PC-3 (cell line): Measurements from ENCODE around the gene HOXD3. TPM values are rescaled to one million over a fixed set of nuclear protein-coding genes. Genes with fewer than 3 reads are reported as not detected.

ENCODE experiments used
- ATAC-seq: fragments of 200-7000 bp; cut with Tn5 transposase; 2 replicates; pipeline ENCODE4 v1.9.1; 2020; ENCODE audit warnings: mild to moderate bottlenecking, moderate library complexity
- BruUV-seq: library from RNA; stranded (reverse); fragments of 400-500 nt; replicated peaks from 2 replicates; lab custom pipeline; 2021; lab: Mats Ljungman, UMichigan
- CTCF ChIA-PET: fragments of 300-600 bp; sonication (Branson Sonifier 250); formaldehyde crosslinking; loops from one replicate; lab custom pipeline; 2022; ENCODE audit warnings: antibody characterized with exemption; lab: Charles Lee
- POLR2A ChIA-PET: fragments of 300-600 bp; sonication (Branson Sonifier 250); formaldehyde crosslinking; loops from one replicate; lab custom pipeline; 2022; ENCODE audit warnings: antibody characterized with exemption; ENCODE audit not compliant: unreplicated experiment; lab: Charles Lee
- DNase-seq: peaks from one replicate; pipeline ENCODE4 v3.0.0-alpha.2; 2015
- H2AFZ ChIP-seq: fragments of 300-600 bp; sonication (generic); 2 replicates; pipeline ENCODE4 v1.6.0; 2016; ENCODE audit warnings: antibody characterized with exemption, low read length
- H3F3A ChIP-seq: fragments of 300-600 bp; sonication (generic); one replicate; pipeline ENCODE4 v1.6.0; 2017; ENCODE audit warnings: antibody characterized with exemption, low read length, control low read depth, mild to moderate bottlenecking; ENCODE audit not compliant: unreplicated experiment
- H3K27ac ChIP-seq: fragments of 300-600 bp; sonication (generic); 2 replicates; pipeline ENCODE4 v1.5.1; 2016; ENCODE audit warnings: mild to moderate bottlenecking, low read length
- H3K27me3 ChIP-seq: fragments of 300-600 bp; sonication (generic); 2 replicates; pipeline ENCODE4 v1.6.1; 2016; ENCODE audit warnings: low read length, mixed read lengths
- H3K36me3 ChIP-seq: fragments of 300-600 bp; sonication (generic); 2 replicates; pipeline ENCODE4 v1.6.1; 2016; ENCODE audit warnings: low read depth, mixed run types, low read length, mixed read lengths
- H3K4me1 ChIP-seq: fragments of 300-600 bp; sonication (generic); 2 replicates; pipeline ENCODE4 v1.5.1; 2016; ENCODE audit warnings: low read length; ENCODE audit not compliant: insufficient read depth
- H3K4me2 ChIP-seq: fragments of 300-600 bp; sonication (generic); 2 replicates; pipeline ENCODE4 v1.6.0; 2016; ENCODE audit warnings: low read length
- H3K4me3 ChIP-seq: fragments of 300-600 bp; sonication (generic); 2 replicates; pipeline ENCODE4 v1.5.1; 2016; ENCODE audit warnings: mild to moderate bottlenecking, low read length, mixed read lengths
- H3K79me2 ChIP-seq: fragments of 300-600 bp; sonication (generic); 2 replicates; pipeline ENCODE4 v1.6.1; 2017; ENCODE audit warnings: low read length, mixed read lengths
- H3K9ac ChIP-seq: fragments of 300-600 bp; sonication (generic); 2 replicates; pipeline ENCODE4 v1.6.0; 2016; ENCODE audit warnings: mild to moderate bottlenecking, low read length
- H3K9me2 ChIP-seq: fragments of 300-600 bp; sonication (generic); replicated peaks from 2 replicates; pipeline ENCODE4 v1.6.1; 2016; ENCODE audit warnings: mixed run types, low read length, mixed read lengths
- H3K9me3 ChIP-seq: fragments of 300-600 bp; sonication (generic); 2 replicates; pipeline ENCODE4 v1.6.1; 2016; ENCODE audit warnings: low read length, mixed read lengths
- H4K20me1 ChIP-seq: fragments of 300-600 bp; sonication (generic); 2 replicates; pipeline ENCODE4 v1.6.1; 2016; ENCODE audit warnings: low read length, mixed read lengths
- EZH2 ChIP-seq: fragments of 300-600 bp; sonication (generic); IDR thresholded peaks from one replicate; pipeline ENCODE4 v1.6.1; 2017; ENCODE audit warnings: antibody characterized with exemption, mild to moderate bottlenecking, low read length; ENCODE audit not compliant: unreplicated experiment
- EZH2phosphoT487 ChIP-seq: fragments of 300-600 bp; sonication (generic); IDR thresholded peaks from 2 replicates; pipeline ENCODE4 v1.6.1; 2018; ENCODE audit warnings: mild to moderate bottlenecking, antibody characterized with exemption, low read length, borderline replicate concordance
- intact Hi-C: fragments of 100-400 bp; cut with micrococcal nuclease; formaldehyde crosslinking; loops from 2 replicates; pipeline ENCODE4 v1.9.0; 2023
- total RNA-seq: library from RNA; depleted of rRNA; stranded (reverse); fragments of >200 nt; gene quantifications from 2 replicates; pipeline ENCODE4 v1.2.3, GENCODE V29; 2014
- TF ChIP-seq, protein P1 (sequence below): fragments of 300-600 bp; sonication (generic); conservative IDR thresholded peaks from 2 replicates; pipeline ENCODE4 v1.5.1; 2017; ENCODE audit warnings: antibody characterized with exemption, low read depth, mild to moderate bottlenecking, low read length

HOXD3 gene
- total RNA-seq, 1 experiment from 2014 or later = 4.4 TPM

- Histone ChIP-seq H3K4me1 (no peaks in the 10 kb centered on the region), H3K27ac (no peak within 1 kb of the TSS), H3K9ac (no peak within 1 kb of the TSS), H3K27me3 (no peaks in the 10 kb centered on the region), H3K9me2 (no peaks in the 10 kb centered on the region), H3K9me3 (no peaks in the 10 kb centered on the region), H4K20me1 (no peaks in the 10 kb centered on the region), H3K36me3 (no peaks in the 10 kb centered on the region), H2AFZ (no peak within 1 kb of the TSS), H3F3A (no peaks in the 10 kb centered on the region), H3K4me3 (no peak within 1 kb of the TSS), H3K79me2 (no peaks in the 10 kb centered on the region), H3K4me2 (no peak within 1 kb of the TSS)
- BruUV-seq = no TSS peak
- intact Hi-C loops = no loop called here
- DNase-seq (no peak), ATAC-seq (no peak)
- CTCF ChIA-PET = no interaction called here
- POLR2A ChIA-PET = no interaction called here
- no peak for TF ChIP-seq EZH2
- no peak for TF ChIP-seq EZH2phosphoT487
- TF ChIP-seq, protein P1, sequence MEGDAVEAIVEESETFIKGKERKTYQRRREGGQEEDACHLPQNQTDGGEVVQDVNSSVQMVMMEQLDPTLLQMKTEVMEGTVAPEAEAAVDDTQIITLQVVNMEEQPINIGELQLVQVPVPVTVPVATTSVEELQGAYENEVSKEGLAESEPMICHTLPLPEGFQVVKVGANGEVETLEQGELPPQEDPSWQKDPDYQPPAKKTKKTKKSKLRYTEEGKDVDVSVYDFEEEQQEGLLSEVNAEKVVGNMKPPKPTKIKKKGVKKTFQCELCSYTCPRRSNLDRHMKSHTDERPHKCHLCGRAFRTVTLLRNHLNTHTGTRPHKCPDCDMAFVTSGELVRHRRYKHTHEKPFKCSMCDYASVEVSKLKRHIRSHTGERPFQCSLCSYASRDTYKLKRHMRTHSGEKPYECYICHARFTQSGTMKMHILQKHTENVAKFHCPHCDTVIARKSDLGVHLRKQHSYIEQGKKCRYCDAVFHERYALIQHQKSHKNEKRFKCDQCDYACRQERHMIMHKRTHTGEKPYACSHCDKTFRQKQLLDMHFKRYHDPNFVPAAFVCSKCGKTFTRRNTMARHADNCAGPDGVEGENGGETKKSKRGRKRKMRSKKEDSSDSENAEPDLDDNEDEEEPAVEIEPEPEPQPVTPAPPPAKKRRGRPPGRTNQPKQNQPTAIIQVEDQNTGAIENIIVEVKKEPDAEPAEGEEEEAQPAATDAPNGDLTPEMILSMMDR = no peak
Observed at GRCh38 chr2:176151442-176152287, 5.4 kb upstream of the HOXD3 start, which contains the start of gene HOXD4. Gene HOXD4, plus strand, starts transcription at chr2:176151550. Its CDS starts 84 bp downstream, at chr2:176151634.

DNA sequence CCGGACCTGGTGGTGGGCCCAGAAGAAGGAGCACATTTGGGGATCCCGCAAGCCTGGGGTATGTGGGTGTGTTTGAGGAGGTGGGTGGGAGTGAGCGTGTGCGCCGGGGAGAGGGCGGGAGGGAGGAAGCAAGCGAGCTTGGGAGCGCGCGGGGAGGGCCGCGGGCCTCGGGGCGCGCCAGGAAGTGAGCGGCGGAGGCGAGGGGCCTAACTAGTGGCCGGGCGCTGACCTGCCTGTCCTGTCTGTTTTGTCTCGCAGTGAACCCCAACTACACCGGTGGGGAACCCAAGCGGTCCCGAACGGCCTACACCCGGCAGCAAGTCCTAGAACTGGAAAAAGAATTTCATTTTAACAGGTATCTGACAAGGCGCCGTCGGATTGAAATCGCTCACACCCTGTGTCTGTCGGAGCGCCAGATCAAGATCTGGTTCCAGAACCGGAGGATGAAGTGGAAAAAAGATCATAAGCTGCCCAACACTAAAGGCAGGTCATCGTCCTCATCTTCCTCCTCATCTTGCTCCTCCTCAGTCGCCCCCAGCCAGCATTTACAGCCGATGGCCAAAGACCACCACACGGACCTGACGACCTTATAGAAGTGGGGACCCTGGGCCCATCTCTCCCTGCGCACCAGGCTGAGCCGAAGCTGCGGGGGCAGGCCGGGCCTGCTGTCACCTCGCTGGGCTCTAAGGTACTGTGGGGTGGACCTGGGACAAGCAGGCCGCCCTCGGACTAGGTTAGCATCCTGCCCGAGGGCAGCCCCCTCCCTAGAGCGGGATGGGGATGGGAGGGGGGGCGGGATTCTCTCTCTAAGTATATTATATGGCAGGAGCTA is 4.5 kb upstream of the HOXD3 start:
- POLR2A ChIA-PET = no interaction called here
- H3K9me3 ChIP-seq = no peaks in the 10 kb centered on the region

More for the DNA sequence above, 4.5 kb upstream of the HOXD3 start:
- Histone ChIP-seq H3K9ac (no peak overlapping the region), H3K9me2 (no peaks in the 10 kb centered on the region), H3K79me2 (no peaks in the 10 kb centered on the region), H3K36me3 (no peaks in the 10 kb centered on the region), H3K27ac (no peak overlapping the region), H3K27me3 (no peaks in the 10 kb centered on the region), H4K20me1 (no peaks in the 10 kb centered on the region), H3F3A (no peaks in the 10 kb centered on the region), H3K4me2 (no peak overlapping the region), H2AFZ (no peak overlapping the region), H3K4me3 (no peak overlapping the region), H3K4me1 (no peaks in the 10 kb centered on the region)
- CTCF ChIA-PET = no interaction called here
- DNase-seq (no peak), ATAC-seq (no peak)
- intact Hi-C loops = no loop called here
- TF ChIP-seq EZH2 = no peak
- TF ChIP-seq EZH2phosphoT487 = no peak
- TF ChIP-seq, protein P1 = no peak
- BruUV-seq = no TSS peak
